H1 (cell line): ENCODE data around the gene GALNT18. TPM values are rescaled to one million over a fixed set of nuclear protein-coding genes. Genes with fewer than 3 reads are reported as not detected.

Source experiments
- CTCF ChIA-PET: fragments of 300-600 bp; sonication (Branson Sonifier 250); formaldehyde crosslinking; loops from one replicate; lab custom pipeline; 2021; ENCODE audit not compliant: partially characterized antibody; lab: Charles Lee
- POLR2A ChIA-PET: fragments of 300-600 bp; sonication (Branson Sonifier 250); formaldehyde crosslinking; loops from one replicate; lab custom pipeline; 2021; ENCODE audit warnings: inconsistent platforms; ENCODE audit not compliant: partially characterized antibody; lab: Charles Lee
- DNase-seq, 2 experiments: peaks; one replicate each; pipeline versions ENCODE4 v3.0.0 to v3.0.0-alpha.2; 2010 to 2022; ENCODE audit warnings: low spot score in 2 of 2, low read depth in 1 of 2, mixed read lengths in 1 of 2
- FAIRE-seq: peaks from 2 replicates; lab custom pipeline; 2011; peaks lifted over from hg19 to GRCh38; lab: Jason Lieb, UNC
- H2AFZ ChIP-seq: 2 replicates; pipeline ENCODE4 v1.8.1; 2012; ENCODE audit warnings: low read length, inconsistent platforms
- H2AK5ac ChIP-seq: 2 replicates; pipeline ENCODE4 v1.6.1; 2013; ENCODE audit warnings: low read depth, low read length
- H2BK120ac ChIP-seq: replicated peaks from 2 replicates; pipeline ENCODE3; 2013; ENCODE audit warnings: low read depth, low read length, inconsistent platforms
- H2BK12ac ChIP-seq: 2 replicates; pipeline ENCODE4 v1.6.1; 2013; ENCODE audit warnings: low read depth, low read length
- H2BK15ac ChIP-seq: 2 replicates; pipeline ENCODE4 v1.6.1; 2013; ENCODE audit warnings: low read length
- H2BK20ac ChIP-seq: 2 replicates; pipeline ENCODE4 v1.6.1; 2013; ENCODE audit warnings: low read length
- H2BK5ac ChIP-seq: 2 replicates; pipeline ENCODE4 v1.6.1; 2013; ENCODE audit warnings: low read depth, low read length
- H3K14ac ChIP-seq: 2 replicates; pipeline ENCODE4 v1.6.1; 2013; ENCODE audit warnings: inconsistent platforms; ENCODE audit not compliant: insufficient read length
- H3K18ac ChIP-seq: 2 replicates; pipeline ENCODE4 v1.6.1; 2013; ENCODE audit warnings: low read length; ENCODE audit errors: extremely low read depth
- H3K23ac ChIP-seq: 2 replicates; pipeline ENCODE4 v1.6.1; 2013; ENCODE audit warnings: inconsistent platforms; ENCODE audit not compliant: insufficient read length
- H3K23me2 ChIP-seq: 2 replicates; pipeline ENCODE4 v1.6.1; 2013; ENCODE audit warnings: low read depth, low read length
- H3K27ac ChIP-seq: 2 replicates; pipeline ENCODE4 v1.6.1; 2011; ENCODE audit warnings: low read depth, low read length, inconsistent platforms
- H3K27me3 ChIP-seq, 4 experiments: replicated peaks in 1 of 4; 1 replicate in 1 of 4; 2 replicates in 3 of 4; pipeline versions ENCODE4 v1.6.1 to v1.8.1; 2011 to 2013; ENCODE audit warnings: low read length in 3 of 4, mild to moderate bottlenecking in 3 of 4, inconsistent platforms in 2 of 4, mixed read lengths in 2 of 4, moderate library complexity in 1 of 4; ENCODE audit not compliant: control insufficient read depth in 3 of 4, insufficient read depth in 3 of 4; ENCODE audit errors: extremely low read depth in 1 of 4
- H3K36me3 ChIP-seq, 4 experiments: 2 replicates each; pipeline versions ENCODE4 v1.6.1 to v1.8.1; 2011 to 2013; ENCODE audit warnings: mild to moderate bottlenecking in 4 of 4, low read length in 3 of 4, moderate library complexity in 2 of 4, control low read depth in 1 of 4, inconsistent platforms in 1 of 4; ENCODE audit not compliant: insufficient read depth in 4 of 4, control insufficient read depth in 2 of 4
- H3K4ac ChIP-seq: replicated peaks from 2 replicates; pipeline ENCODE3; 2013; ENCODE audit warnings: low read length, low read depth, mixed read lengths, inconsistent platforms; ENCODE audit not compliant: insufficient read length
- H3K4me1 ChIP-seq, 4 experiments: replicated peaks in 1 of 4; 1 replicate in 1 of 4; 2 replicates in 3 of 4; pipeline versions ENCODE4 v1.6.1 to v1.8.1; 2011 to 2013; ENCODE audit warnings: low read length in 3 of 4, inconsistent platforms in 2 of 4, mixed read lengths in 1 of 4; ENCODE audit not compliant: insufficient read depth in 4 of 4, control insufficient read depth in 3 of 4
- H3K4me2 ChIP-seq, 2 experiments: 2 replicates each; pipeline versions ENCODE4 v1.6.1 to v1.8.1; 2011 to 2013; ENCODE audit warnings: low read depth in 2 of 2, low read length in 2 of 2, control low read depth in 1 of 2, inconsistent platforms in 1 of 2, mild to moderate bottlenecking in 1 of 2; ENCODE audit not compliant: insufficient read depth in 1 of 2
- H3K4me3 ChIP-seq, 4 experiments: fragments of 200-600, 300-600 bp in 1 of 4; sonication (generic), shearing (Covaris generic), sonication (Bioruptor Twin) in 1 of 4; 2 replicates each; pipeline versions ENCODE4 v1.5.1 to v1.8.1; 2011 to 2016; ENCODE audit warnings: low read length in 4 of 4, low read depth in 3 of 4, control low read depth in 2 of 4, inconsistent platforms in 2 of 4, mild to moderate bottlenecking in 2 of 4, mixed read lengths in 1 of 4, moderate library complexity in 1 of 4; ENCODE audit not compliant: insufficient read depth in 2 of 4; ENCODE audit errors: extremely low read depth in 1 of 4
- H3K56ac ChIP-seq: replicated peaks from 2 replicates; pipeline ENCODE3; 2013; ENCODE audit warnings: low read depth, mild to moderate bottlenecking, mixed read lengths, low read length, inconsistent platforms; ENCODE audit not compliant: insufficient read length
- H3K79me1 ChIP-seq: 2 replicates; pipeline ENCODE4 v1.6.1; 2013; ENCODE audit warnings: low read depth, low read length, control low read depth
- H3K79me2 ChIP-seq, 2 experiments: 2 replicates each; pipeline versions ENCODE4 v1.6.1 to v1.8.1; 2012 to 2013; ENCODE audit warnings: low read length in 2 of 2, mild to moderate bottlenecking in 2 of 2, inconsistent platforms in 1 of 2; ENCODE audit not compliant: insufficient read depth in 2 of 2, control insufficient read depth in 1 of 2
- H3K9ac ChIP-seq, 4 experiments: replicated peaks in 1 of 4; 1 replicate in 1 of 4; 2 replicates in 3 of 4; pipeline versions ENCODE4 v1.6.1 to v1.8.1; 2011 to 2013; ENCODE audit warnings: low read depth in 3 of 4, low read length in 3 of 4, control low read depth in 2 of 4, mild to moderate bottlenecking in 2 of 4, moderate library complexity in 2 of 4, inconsistent platforms in 1 of 4; ENCODE audit errors: extremely low read depth in 1 of 4
- H3K9me3 ChIP-seq, 2 experiments: 2 replicates each; pipeline versions ENCODE4 v1.6.1 to v1.8.1; 2012 to 2013; ENCODE audit warnings: mild to moderate bottlenecking in 2 of 2, moderate library complexity in 2 of 2, control low read depth in 1 of 2, inconsistent platforms in 1 of 2, low read depth in 1 of 2, low read length in 1 of 2, mixed read lengths in 1 of 2; ENCODE audit not compliant: insufficient read depth in 2 of 2
- H4K20me1 ChIP-seq, 2 experiments: replicated peaks in 1 of 2; 2 replicates each; pipeline versions ENCODE3 to v1.8.1; 2011 to 2013; ENCODE audit warnings: inconsistent platforms in 2 of 2, low read length in 2 of 2, mild to moderate bottlenecking in 1 of 2; ENCODE audit not compliant: insufficient read depth in 2 of 2, control insufficient read depth in 1 of 2
- H4K5ac ChIP-seq: 2 replicates; pipeline ENCODE4 v1.6.1; 2013; ENCODE audit warnings: low read length, low read depth, mixed read lengths, inconsistent platforms; ENCODE audit not compliant: insufficient read length
- H4K8ac ChIP-seq: 2 replicates; pipeline ENCODE4 v1.8.0; 2013; ENCODE audit warnings: mild to moderate bottlenecking, moderate library complexity, low read length, inconsistent platforms; ENCODE audit not compliant: insufficient read depth; ENCODE audit errors: extremely low read depth
- H4K91ac ChIP-seq: replicated peaks from 2 replicates; pipeline ENCODE3; 2013; ENCODE audit warnings: low read length, mixed read lengths, inconsistent platforms; ENCODE audit not compliant: insufficient read length
- HDAC2 ChIP-seq, 2 experiments: fragments of 300-600 bp in 1 of 2; sonication (generic) in 1 of 2; IDR thresholded peaks; 2 replicates each; pipeline ENCODE4 v1.6.1; 2011 to 2012; ENCODE audit warnings: low read depth in 2 of 2, low read length in 2 of 2, mild to moderate bottlenecking in 2 of 2, moderate library complexity in 2 of 2, borderline replicate concordance in 1 of 2, inconsistent platforms in 1 of 2
- MAFK ChIP-seq: IDR thresholded peaks from 2 replicates; pipeline ENCODE4 v1.6.1; 2012; ENCODE audit warnings: low read depth, mild to moderate bottlenecking, improper control_type of control experiment, low read length
- SP4 ChIP-seq: IDR thresholded peaks from 2 replicates; pipeline ENCODE4 v1.6.1; 2012; ENCODE audit warnings: low read length, inconsistent platforms
- TEAD4 ChIP-seq: IDR thresholded peaks from 2 replicates; pipeline ENCODE4 v1.6.1; 2012; ENCODE audit warnings: low read depth, low read length, inconsistent platforms, mixed read lengths
- USF2 ChIP-seq: IDR thresholded peaks from 2 replicates; pipeline ENCODE4 v1.6.1; 2011; ENCODE audit warnings: low read length, improper control_type of control experiment
- polyA plus RNA-seq, 7 experiments: library from polyadenylated mRNA; depleted of rRNA in 3 of 7; stranded (reverse) in 5 of 7; unstranded in 2 of 7; fragments of >200 nt in 5 of 7; fragments of 200-250 nt in 2 of 7; gene quantifications; 1 replicate in 5 of 7; 2 replicates in 1 of 7; 4 replicates in 1 of 7; pipeline versions ENCODE4 v1.2.1 to v1.2.3, GENCODE V29; 2011 to 2013; ENCODE audit warnings: missing spikeins in 2 of 7, mixed read lengths in 2 of 7
- total RNA-seq: library from RNA; stranded (reverse); fragmentation: NEBNext Ultra II Directional; extraction: Animal tissue kit (Norgen Biotek cat#: 25700); gene quantifications from 2 replicates; pipeline ENCODE4 v1.2.1, GENCODE V29; 2021

GALNT18 gene
- total and polyA plus RNA-seq, 2 of the 8 experiments (the other 6 are each of a cell fraction or from before 2014, with no cell fraction given), result 6.0 to 9.4 TPM

GRCh38 chr11:11504071-11504470 lies 117.7 kb downstream of the GALNT18 start:
- Histone ChIP-seq H4K20me1 (no peaks in the 10 kb centered on the region), H3K4ac (no peak overlapping the region), H3K14ac (no peak overlapping the region), H3K18ac (no peak overlapping the region), H4K91ac (no peak overlapping the region), H2AK5ac (no peak overlapping the region), H2BK120ac (no peak overlapping the region), H4K5ac (no peak overlapping the region), H3K4me1 (peaks cover 4 to 14% (median 10%) of the 10 kb centered on the region in 4 experiments; a peak in 6 of 7 replicates), H3K27me3 (no peaks in the 10 kb centered on the region), H3K4me3 (no peak overlapping the region), H2BK20ac (no peak overlapping the region), H2BK5ac (no peak overlapping the region), H4K8ac (no peak overlapping the region), H2BK12ac (no peak overlapping the region), H2BK15ac (no peak overlapping the region), H3K79me2 (no peaks in the 10 kb centered on the region), H3K27ac (no peak overlapping the region), H3K36me3 (no peaks in the 10 kb centered on the region), H3K56ac (no peak overlapping the region), H3K4me2 (no peak overlapping the region), H3K9me3 (no peaks in the 10 kb centered on the region)
- DNase-seq, result no peak
- POLR2A ChIA-PET, result interaction anchor here (2.1 kb wide), 1 partner anchor 7 kb away, joined by 4 read pairs; no protein-coding TSS in a partner anchor
- TF ChIP-seq USF2 (no peak), MAFK (no peak), HDAC2 (IDR thresholded peaks at IDR 0.05; ENCODE audit: borderline replicate concordance in 1 of 2, low read depth in 2 of 2, low read length in 2 of 2) (no peak), TEAD4 (no peak), SP4 (no peak)
- TF ChIP-seq, all 59 proteins: peak for 0
- H2AFZ ChIP-seq, result no peak overlapping the region
- CTCF ChIA-PET, result interaction anchor here (0.9 to 2.1 kb wide), 7 partner anchors 12 to 283 kb away, joined by 3 to 4 read pairs (median 3); no protein-coding TSS in a partner anchor
- FAIRE-seq, result no peak
- no peaks in the 10 kb centered on the region for H3K23me2 ChIP-seq
- no peak overlapping the region for H3K23ac ChIP-seq
- H3K9ac ChIP-seq, result no peak overlapping the region
- H3K79me1 ChIP-seq, result no peaks in the 10 kb centered on the region; the same call in 1 of the 2 replicates
